Caco-2 (cell line): Measurements from ENCODE around the gene TGFBR2. TPM values are rescaled to one million over a fixed set of nuclear protein-coding genes. Genes with fewer than 3 reads are reported as not detected.
"Not testable (repeated sequence)": the region's sequence is repeated elsewhere in the genome, so short reads cannot be mapped to it uniquely, and the experiment has no call there.

Experiments used
- BruUV-seq: library from RNA; stranded (reverse); fragments of 400-500 nt; replicated peaks from 2 replicates; lab custom pipeline; 2021; lab: Mats Ljungman, UMichigan
- CTCF ChIA-PET: fragments of 300-600 bp; sonication (Branson Sonifier 250); formaldehyde crosslinking; loops from one replicate; lab custom pipeline; 2022; ENCODE audit warnings: antibody characterized with exemption; lab: Charles Lee
- POLR2A ChIA-PET: fragments of 300-600 bp; sonication (Branson Sonifier 250); formaldehyde crosslinking; loops from one replicate; lab custom pipeline; 2022; ENCODE audit warnings: antibody characterized with exemption; lab: Charles Lee
- DNase-seq, 2 experiments: peaks; one replicate each; pipeline versions ENCODE4 v3.0.0 to v3.0.0-alpha.2; 2020 to 2022
- H3K27me3 ChIP-seq: replicated peaks from 2 replicates; pipeline ENCODE4 v1.6.0; 2011; ENCODE audit warnings: low read length; ENCODE audit not compliant: control insufficient read depth, insufficient read depth
- H3K36me3 ChIP-seq: 2 replicates; pipeline ENCODE4 v1.5.1; 2011; ENCODE audit warnings: low read length; ENCODE audit not compliant: control insufficient read depth, insufficient read depth
- H3K4me1 ChIP-seq: fragments of 250-450 bp; sonication (Bioruptor Pico); 2 replicates; pipeline ENCODE4 v1.5.1; 2020; ENCODE audit warnings: mild to moderate bottlenecking
- H3K4me3 ChIP-seq: 2 replicates; pipeline ENCODE4 v1.5.1; 2011; ENCODE audit warnings: low read depth, mild to moderate bottlenecking, control low read depth, low read length
- H3K9me3 ChIP-seq: fragments of 250-450 bp; sonication (Bioruptor Pico); 2 replicates; pipeline ENCODE4 v1.5.1; 2020; ENCODE audit warnings: mild to moderate bottlenecking, moderate library complexity
- H3K27ac Mint-ChIP-seq: one replicate; pipeline ENCODE4 v1.8.0; 2022; ENCODE audit warnings: mixed read lengths; ENCODE audit not compliant: unreplicated experiment
- H3K27me3 Mint-ChIP-seq: one replicate; pipeline ENCODE4 v1.8.0; 2022; ENCODE audit warnings: mixed read lengths; ENCODE audit not compliant: insufficient read depth, unreplicated experiment
- H3K36me3 Mint-ChIP-seq: one replicate; pipeline ENCODE4 v1.8.0; 2022; ENCODE audit warnings: mild to moderate bottlenecking, mixed read lengths; ENCODE audit not compliant: insufficient read depth, unreplicated experiment
- H3K4me1 Mint-ChIP-seq: one replicate; pipeline ENCODE4 v1.8.0; 2022; ENCODE audit warnings: low read depth, mixed read lengths; ENCODE audit not compliant: unreplicated experiment
- H3K4me3 Mint-ChIP-seq: one replicate; pipeline ENCODE4 v1.8.0; 2022; ENCODE audit warnings: mild to moderate bottlenecking, moderate library complexity, mixed read lengths; ENCODE audit not compliant: unreplicated experiment
- H3K9me3 Mint-ChIP-seq: one replicate; pipeline ENCODE4 v1.8.0; 2022; ENCODE audit warnings: mixed read lengths; ENCODE audit not compliant: unreplicated experiment
- intact Hi-C: fragments of 100-400 bp; cut with micrococcal nuclease; formaldehyde crosslinking; loops from one replicate; pipeline ENCODE4 v1.10.0; 2022; ENCODE audit not compliant: unreplicated experiment
- total RNA-seq: library from RNA; stranded (reverse); gene quantifications from 2 replicates; pipeline ENCODE4 v1.2.3, GENCODE V29; 2022
- TF ChIP-seq, protein P1 (sequence below), 2 experiments: fragments of 200-600 bp in 1 of 2; IDR thresholded peaks; 1 replicate in 1 of 2; 2 replicates in 1 of 2; pipeline versions ENCODE4 v1.5.1 to v1.8.0; 2011 to 2022; ENCODE audit warnings: antibody characterized with exemption in 1 of 2, control low read depth in 1 of 2, inconsistent platforms in 1 of 2, low read depth in 1 of 2, low read length in 1 of 2, mild to moderate bottlenecking in 1 of 2, moderate library complexity in 1 of 2; ENCODE audit not compliant: insufficient read depth in 1 of 2, severe bottlenecking in 1 of 2, unreplicated experiment in 1 of 2

Gene TGFBR2
- total RNA-seq, 1 experiment from 2014 or later, result 40.5 TPM

DNA sequence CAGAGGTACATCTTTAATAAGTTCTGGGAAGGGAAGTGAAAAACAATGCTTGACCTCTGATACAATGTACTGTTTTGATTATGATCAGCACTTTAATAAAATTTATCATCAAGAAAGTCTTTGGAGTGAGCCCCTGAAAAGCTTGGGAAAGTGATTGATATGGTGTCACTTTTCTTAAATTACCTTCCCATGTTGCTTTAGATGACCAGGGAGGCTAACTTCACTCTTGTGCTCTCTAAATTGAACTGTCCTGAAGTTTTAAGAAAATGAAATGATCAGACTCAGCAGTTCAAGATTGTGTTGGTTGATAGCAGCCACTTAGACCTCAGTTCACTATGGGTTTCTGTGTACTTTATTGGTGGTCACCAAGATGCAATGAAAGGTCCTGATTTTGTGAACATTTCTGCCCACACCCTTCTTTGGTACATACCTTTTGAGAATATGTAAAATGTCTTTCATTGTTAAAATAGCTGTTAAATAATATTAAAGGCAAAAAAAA, 15.7 kb downstream of the TGFBR2 start:
- H3K4me1 ChIP-seq, result peaks cover 62% of the 10 kb centered on the region
- no peaks in the 10 kb centered on the region; the same call in none of the 2 replicates for H3K36me3 ChIP-seq
- POLR2A ChIA-PET, result no interaction called here

GRCh38 chr3:30622790-30623189, 16.4 kb downstream of the TGFBR2 start:
- POLR2A ChIA-PET, result no interaction called here
- Histone ChIP-seq H3K9me3 (no peaks in the 10 kb centered on the region), H3K4me1 (peaks cover 67% of the 10 kb centered on the region), H3K4me3 (no peak overlapping the region), H3K36me3 (no peaks in the 10 kb centered on the region; the same call in none of the 2 replicates), H3K27me3 (no peaks in the 10 kb centered on the region)
- Mint-ChIP-seq H3K27ac (no peak overlapping the region), H3K27me3 (no peaks in the 10 kb centered on the region), H3K36me3 (peaks cover 78% of the 10 kb centered on the region), H3K4me1 (peaks cover 37% of the 10 kb centered on the region), H3K4me3 (no peak overlapping the region), H3K9me3 (no peaks in the 10 kb centered on the region)
- intact Hi-C loops, result loop anchor here (10.0 kb wide), 2 partner anchors 178 to 578 kb away; no protein-coding TSS in a partner anchor
- TF ChIP-seq, protein P1, sequence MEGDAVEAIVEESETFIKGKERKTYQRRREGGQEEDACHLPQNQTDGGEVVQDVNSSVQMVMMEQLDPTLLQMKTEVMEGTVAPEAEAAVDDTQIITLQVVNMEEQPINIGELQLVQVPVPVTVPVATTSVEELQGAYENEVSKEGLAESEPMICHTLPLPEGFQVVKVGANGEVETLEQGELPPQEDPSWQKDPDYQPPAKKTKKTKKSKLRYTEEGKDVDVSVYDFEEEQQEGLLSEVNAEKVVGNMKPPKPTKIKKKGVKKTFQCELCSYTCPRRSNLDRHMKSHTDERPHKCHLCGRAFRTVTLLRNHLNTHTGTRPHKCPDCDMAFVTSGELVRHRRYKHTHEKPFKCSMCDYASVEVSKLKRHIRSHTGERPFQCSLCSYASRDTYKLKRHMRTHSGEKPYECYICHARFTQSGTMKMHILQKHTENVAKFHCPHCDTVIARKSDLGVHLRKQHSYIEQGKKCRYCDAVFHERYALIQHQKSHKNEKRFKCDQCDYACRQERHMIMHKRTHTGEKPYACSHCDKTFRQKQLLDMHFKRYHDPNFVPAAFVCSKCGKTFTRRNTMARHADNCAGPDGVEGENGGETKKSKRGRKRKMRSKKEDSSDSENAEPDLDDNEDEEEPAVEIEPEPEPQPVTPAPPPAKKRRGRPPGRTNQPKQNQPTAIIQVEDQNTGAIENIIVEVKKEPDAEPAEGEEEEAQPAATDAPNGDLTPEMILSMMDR (IDR thresholded peaks at IDR 0.05; ENCODE audit: insufficient read depth in 1 of 2, low read depth in 1 of 2, low read length in 1 of 2, severe bottlenecking in 1 of 2, unreplicated experiment in 1 of 2), result no peak
- DNase-seq, result no peak
- BruUV-seq, result no TSS peak
- CTCF ChIA-PET, result no interaction called here

More for the DNA sequence above, 15.7 kb downstream of the TGFBR2 start:
- no TSS peak for BruUV-seq
- Histone ChIP-seq H3K27me3 (no peaks in the 10 kb centered on the region), H3K4me3 (no peak overlapping the region), H3K9me3 (no peaks in the 10 kb centered on the region)
- Mint-ChIP-seq H3K4me1 (peaks cover 44% of the 10 kb centered on the region), H3K4me3 (no peak overlapping the region), H3K27ac (no peak overlapping the region), H3K36me3 (peaks cover 84% of the 10 kb centered on the region), H3K9me3 (no peaks in the 10 kb centered on the region), H3K27me3 (no peaks in the 10 kb centered on the region)
- intact Hi-C loops, result loop anchor here (10.0 kb wide), 2 partner anchors 177 to 577 kb away; no protein-coding TSS in a partner anchor
- TF ChIP-seq, protein P1 (IDR thresholded peaks at IDR 0.05; ENCODE audit: insufficient read depth in 1 of 2, low read depth in 1 of 2, low read length in 1 of 2, severe bottlenecking in 1 of 2, unreplicated experiment in 1 of 2), result no peak
- DNase-seq, result no peak
- CTCF ChIA-PET, result no interaction called here

- peaks cover 69% of the 10 kb centered on the region for H3K4me1 ChIP-seq
- H3K9me3 Mint-ChIP-seq, result no peaks in the 10 kb centered on the region
- no peaks in the 10 kb centered on the region; the same call in none of the 2 replicates for H3K36me3 ChIP-seq
- DNase-seq, result no peak
- ChIA-PET CTCF (no interaction called here), POLR2A (no interaction called here)
- H3K4me3 Mint-ChIP-seq, result no peak overlapping the region
- H3K27me3 Mint-ChIP-seq, result no peaks in the 10 kb centered on the region
- H3K27ac Mint-ChIP-seq, result peak overlapping the region; percentile 76
- no peak overlapping the region for H3K4me3 ChIP-seq
- intact Hi-C loops, result loop anchor here (10.0 kb wide), 2 partner anchors 179 to 579 kb away; no protein-coding TSS in a partner anchor
- no peaks in the 10 kb centered on the region for H3K27me3 ChIP-seq
- H3K9me3 ChIP-seq, result no peaks in the 10 kb centered on the region
- H3K36me3 Mint-ChIP-seq, result peaks cover 73% of the 10 kb centered on the region
- peaks cover 35% of the 10 kb centered on the region for H3K4me1 Mint-ChIP-seq
- BruUV-seq, result no TSS peak
- TF ChIP-seq, protein P1 (IDR thresholded peaks at IDR 0.05; ENCODE audit: insufficient read depth in 1 of 2, low read depth in 1 of 2, low read length in 1 of 2, severe bottlenecking in 1 of 2, unreplicated experiment in 1 of 2), result no peak
Measured at GRCh38 chr3:30623351-30623750, 16.9 kb downstream of the TGFBR2 start.

DNA sequence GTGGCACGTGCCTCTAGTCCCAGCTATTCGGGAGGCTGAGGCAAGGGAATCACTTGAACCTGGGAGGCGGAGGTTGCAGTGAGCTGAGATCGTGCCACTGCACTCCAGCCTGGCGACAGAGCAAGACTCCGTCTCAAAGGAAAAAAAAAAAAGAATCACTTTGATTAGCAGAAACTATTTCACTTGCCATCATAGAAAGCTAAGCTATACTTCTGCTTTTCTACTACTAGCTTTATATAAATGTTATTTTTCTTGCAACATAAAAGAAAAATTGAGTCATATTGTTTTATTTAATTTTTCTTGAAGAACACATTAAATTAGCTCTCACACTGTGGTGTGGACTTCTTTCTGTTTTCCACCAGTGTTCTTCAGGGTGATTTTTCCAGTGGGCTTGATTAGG, 18.1 kb downstream of the TGFBR2 start:
- intact Hi-C loops, result loop anchor here (10.0 kb wide), 2 partner anchors 180 to 580 kb away; no protein-coding TSS in a partner anchor
- CTCF ChIA-PET, H3K36me3 ChIP-seq, H3K27me3 ChIP-seq, H3K4me3 Mint-ChIP-seq, H3K9me3 ChIP-seq, BruUV-seq, H3K4me3 ChIP-seq, H3K9me3 Mint-ChIP-seq, DNase-seq, H3K27me3 Mint-ChIP-seq: not testable (repeated sequence)
- peaks cover 74% of the 10 kb centered on the region for H3K36me3 Mint-ChIP-seq
- peaks cover 75% of the 10 kb centered on the region for H3K4me1 ChIP-seq
- POLR2A ChIA-PET, result interaction anchor here (0.6 kb wide), 1 partner anchor 12 kb away, joined by 6 read pairs; no protein-coding TSS in a partner anchor
- H3K4me1 Mint-ChIP-seq, result peaks cover 40% of the 10 kb centered on the region
- H3K27ac Mint-ChIP-seq, result peak overlapping the region; percentile 93
